Transverse colon (tissue), 4 donors: ENCODE measurements around the gene DGUOK.

Experiments
- POLR2A ChIP-seq: fragments of 450-650 bp; IDR thresholded peaks from one replicate; pipeline ENCODE4 v1.6.1; 2016; ENCODE audit warnings: antibody characterized with exemption, mild to moderate bottlenecking, moderate library complexity
- POLR2AphosphoS5 ChIP-seq, 3 donors: sonication (generic); formaldehyde crosslinking; IDR thresholded peaks; one replicate each; pipeline ENCODE4 v1.6.1; 2016; ENCODE audit warnings: antibody characterized with exemption in 3 of 3
- TF ChIP-seq, protein P1 (sequence below), 5 experiments: fragments of 200-600 bp in 3 of 5; fragments of 450-650 bp in 2 of 5; sonication (generic) in 3 of 5; IDR thresholded peaks; 1 replicate in 2 of 5; 2 replicates in 3 of 5; pipeline ENCODE4 v1.5.1; 2016 to 2017; ENCODE audit warnings: antibody characterized with exemption in 5 of 5, inconsistent platforms in 3 of 5, mild to moderate bottlenecking in 2 of 5, moderate library complexity in 1 of 5

DNA sequence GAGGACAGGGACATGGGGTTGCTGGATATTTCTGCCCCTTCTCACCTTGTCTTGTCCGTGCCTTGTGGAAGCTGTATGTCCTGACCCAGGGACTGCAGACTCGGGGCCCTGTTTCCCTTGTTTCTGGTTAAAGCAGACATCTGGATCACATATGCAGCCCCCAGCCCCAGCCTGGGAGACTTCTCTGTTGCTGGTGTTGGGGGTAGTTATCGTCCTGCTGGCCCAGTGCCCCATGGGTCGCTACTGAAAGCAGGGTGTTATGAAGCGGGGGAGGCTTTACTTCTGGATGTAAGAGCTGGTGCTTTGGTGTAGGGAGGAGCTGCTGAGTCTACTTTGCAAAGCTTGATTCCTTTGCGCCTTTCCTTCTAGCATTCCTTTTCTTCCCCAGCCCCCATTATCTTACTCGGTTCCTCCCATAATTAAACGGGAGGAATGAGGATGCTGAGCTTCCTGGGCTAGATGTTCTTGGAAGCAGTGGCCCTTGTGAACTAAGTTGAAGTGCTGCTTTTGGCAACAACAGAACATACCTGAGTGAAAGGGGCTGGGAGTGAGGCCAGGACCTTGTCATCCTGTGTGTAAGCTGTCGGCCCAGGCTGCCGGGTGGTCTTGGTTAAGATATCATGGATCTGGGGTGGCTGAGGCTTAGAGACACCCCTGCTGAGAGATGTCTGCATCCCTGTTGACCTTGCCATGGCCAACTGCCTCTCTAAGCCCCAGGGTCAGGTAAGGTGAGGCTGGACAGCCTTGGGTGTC is 61.4 kb downstream of the DGUOK start:
- TF ChIP-seq POLR2A (no peak), POLR2AphosphoS5 (IDR thresholded peaks at IDR 0.05) (no peak)
- TF ChIP-seq, protein P1, sequence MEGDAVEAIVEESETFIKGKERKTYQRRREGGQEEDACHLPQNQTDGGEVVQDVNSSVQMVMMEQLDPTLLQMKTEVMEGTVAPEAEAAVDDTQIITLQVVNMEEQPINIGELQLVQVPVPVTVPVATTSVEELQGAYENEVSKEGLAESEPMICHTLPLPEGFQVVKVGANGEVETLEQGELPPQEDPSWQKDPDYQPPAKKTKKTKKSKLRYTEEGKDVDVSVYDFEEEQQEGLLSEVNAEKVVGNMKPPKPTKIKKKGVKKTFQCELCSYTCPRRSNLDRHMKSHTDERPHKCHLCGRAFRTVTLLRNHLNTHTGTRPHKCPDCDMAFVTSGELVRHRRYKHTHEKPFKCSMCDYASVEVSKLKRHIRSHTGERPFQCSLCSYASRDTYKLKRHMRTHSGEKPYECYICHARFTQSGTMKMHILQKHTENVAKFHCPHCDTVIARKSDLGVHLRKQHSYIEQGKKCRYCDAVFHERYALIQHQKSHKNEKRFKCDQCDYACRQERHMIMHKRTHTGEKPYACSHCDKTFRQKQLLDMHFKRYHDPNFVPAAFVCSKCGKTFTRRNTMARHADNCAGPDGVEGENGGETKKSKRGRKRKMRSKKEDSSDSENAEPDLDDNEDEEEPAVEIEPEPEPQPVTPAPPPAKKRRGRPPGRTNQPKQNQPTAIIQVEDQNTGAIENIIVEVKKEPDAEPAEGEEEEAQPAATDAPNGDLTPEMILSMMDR (IDR thresholded peaks at IDR 0.05) = no peak
